H9 (cell line): ENCODE results near the gene ZNF800. TPM values are rescaled to one million over a fixed set of nuclear protein-coding genes. Genes with fewer than 3 reads are reported as not detected.

Experiments used
- DNase-seq: peaks from one replicate; pipeline ENCODE4 v3.0.0-alpha.2; 2017
- H2AFZ ChIP-seq: one replicate; pipeline ENCODE4 v1.6.1; 2013; ENCODE audit warnings: mild to moderate bottlenecking, low read length, control low read depth, moderate library complexity
- H2AK5ac ChIP-seq: 2 replicates; pipeline ENCODE4 v1.6.1; 2013; ENCODE audit warnings: low read length, control low read depth, mixed read lengths; ENCODE audit not compliant: insufficient read length
- H2BK120ac ChIP-seq: one replicate; pipeline ENCODE4 v1.6.1; 2013; ENCODE audit warnings: low read depth, mild to moderate bottlenecking, low read length, control low read depth, inconsistent platforms; ENCODE audit not compliant: poor library complexity, severe bottlenecking
- H2BK12ac ChIP-seq: 2 replicates; pipeline ENCODE4 v1.6.1; 2013; ENCODE audit warnings: low read length, control low read depth, mixed read lengths, low read depth; ENCODE audit not compliant: insufficient read length
- H2BK15ac ChIP-seq: 2 replicates; pipeline ENCODE4 v1.6.1; 2013; ENCODE audit warnings: low read depth, low read length, control low read depth
- H2BK20ac ChIP-seq: one replicate; pipeline ENCODE4 v1.6.1; 2013; ENCODE audit warnings: low read depth, mild to moderate bottlenecking, low read length, control low read depth, inconsistent platforms; ENCODE audit not compliant: poor library complexity, severe bottlenecking
- H2BK5ac ChIP-seq: 2 replicates; pipeline ENCODE4 v1.6.1; 2013; ENCODE audit warnings: low read length, control low read depth, mixed read lengths; ENCODE audit not compliant: insufficient read length
- H3K14ac ChIP-seq: 2 replicates; pipeline ENCODE4 v1.6.1; 2013; ENCODE audit warnings: low read length, control low read depth; ENCODE audit not compliant: insufficient read depth
- H3K18ac ChIP-seq: 2 replicates; pipeline ENCODE4 v1.6.1; 2013; ENCODE audit warnings: low read depth, mild to moderate bottlenecking, mixed read lengths, low read length, control low read depth; ENCODE audit not compliant: insufficient read length
- H3K23ac ChIP-seq: 2 replicates; pipeline ENCODE4 v1.6.1; 2013; ENCODE audit warnings: low read length, control low read depth, mixed read lengths, low read depth; ENCODE audit not compliant: insufficient read length
- H3K23me2 ChIP-seq: 2 replicates; pipeline ENCODE4 v1.6.1; 2013; ENCODE audit warnings: low read depth, mild to moderate bottlenecking, mixed read lengths, low read length, control low read depth; ENCODE audit not compliant: insufficient read length, poor library complexity, severe bottlenecking
- H3K27ac ChIP-seq: 2 replicates; pipeline ENCODE4 v1.5.1; 2013; ENCODE audit warnings: low read length, control low read depth, mixed read lengths, low read depth; ENCODE audit not compliant: insufficient read length
- H3K27me3 ChIP-seq: 2 replicates; pipeline ENCODE4 v1.6.1; 2013; ENCODE audit warnings: low read length, control low read depth, inconsistent platforms; ENCODE audit not compliant: insufficient read depth
- H3K4ac ChIP-seq: 2 replicates; pipeline ENCODE4 v1.6.1; 2013; ENCODE audit warnings: low read depth, mild to moderate bottlenecking, control low read depth, inconsistent platforms, low read length, moderate library complexity
- H3K4me1 ChIP-seq: 2 replicates; pipeline ENCODE4 v1.6.1; 2013; ENCODE audit warnings: low read length, control low read depth, inconsistent platforms; ENCODE audit not compliant: insufficient read depth
- H3K4me2 ChIP-seq: 2 replicates; pipeline ENCODE4 v1.6.1; 2013; ENCODE audit warnings: low read length, control low read depth, mixed read lengths; ENCODE audit not compliant: insufficient read length, insufficient read depth
- H3K56ac ChIP-seq: 2 replicates; pipeline ENCODE4 v1.6.1; 2013; ENCODE audit warnings: low read depth, mild to moderate bottlenecking, mixed read lengths, low read length, control low read depth; ENCODE audit not compliant: insufficient read length
- H3K79me1 ChIP-seq: 2 replicates; pipeline ENCODE4 v1.6.1; 2013; ENCODE audit warnings: low read depth, mild to moderate bottlenecking, moderate library complexity, low read length, control low read depth, inconsistent platforms; ENCODE audit not compliant: insufficient read depth, poor library complexity, severe bottlenecking
- H3K79me2 ChIP-seq: 2 replicates; pipeline ENCODE4 v1.6.1; 2013; ENCODE audit warnings: low read length, control low read depth, inconsistent platforms; ENCODE audit not compliant: insufficient read depth
- H3K9ac ChIP-seq: 2 replicates; pipeline ENCODE4 v1.6.1; 2013; ENCODE audit warnings: low read length, control low read depth, mixed read lengths; ENCODE audit not compliant: insufficient read length; ENCODE audit errors: extremely low read depth
- H3K9me3 ChIP-seq: one replicate; pipeline ENCODE4 v1.6.1; 2013; ENCODE audit warnings: low read depth, low read length, inconsistent platforms; ENCODE audit not compliant: control insufficient read depth
- H3T11ph ChIP-seq: one replicate; pipeline ENCODE4 v1.6.1; 2013; ENCODE audit warnings: mild to moderate bottlenecking, low read length, control low read depth, inconsistent platforms
- H4K20me1 ChIP-seq: one replicate; pipeline ENCODE4 v1.6.1; 2013; ENCODE audit not compliant: control insufficient read depth, insufficient read length, insufficient read depth
- H4K5ac ChIP-seq: 2 replicates; pipeline ENCODE4 v1.6.1; 2013; ENCODE audit warnings: low read depth, mild to moderate bottlenecking, mixed read lengths, low read length, control low read depth; ENCODE audit not compliant: insufficient read length
- H4K8ac ChIP-seq: replicated peaks from 2 replicates; pipeline ENCODE4 v1.6.1; 2013; ENCODE audit warnings: low read length, control low read depth, mixed read lengths, low read depth; ENCODE audit not compliant: insufficient read length
- H4K91ac ChIP-seq: 2 replicates; pipeline ENCODE4 v1.6.1; 2013; ENCODE audit warnings: low read depth, mild to moderate bottlenecking, moderate library complexity, mixed read lengths, low read length, control low read depth; ENCODE audit not compliant: insufficient read length
- H3K27ac Mint-ChIP-seq, 3 experiments: 2 replicates in 2 of 3; 3 replicates in 1 of 3; pipeline ENCODE4 v1.8.0; 2020 to 2021; ENCODE audit warnings: mixed read lengths in 3 of 3, mild to moderate bottlenecking in 1 of 3, moderate library complexity in 1 of 3
- H3K27me3 Mint-ChIP-seq: 2 replicates; pipeline ENCODE4 v1.8.0; 2021; ENCODE audit warnings: low read depth, mild to moderate bottlenecking, moderate library complexity, mixed read lengths
- H3K36me3 Mint-ChIP-seq, 3 experiments: 2 replicates in 2 of 3; 3 replicates in 1 of 3; pipeline ENCODE4 v1.8.0; 2020 to 2021; ENCODE audit warnings: low read depth in 3 of 3, mixed read lengths in 3 of 3; ENCODE audit not compliant: insufficient read depth in 1 of 3
- H3K4me1 Mint-ChIP-seq, 2 experiments: 2 replicates each; pipeline ENCODE4 v1.8.0; 2020; ENCODE audit warnings: mixed read lengths in 2 of 2
- H3K4me3 Mint-ChIP-seq, 2 experiments: 2 replicates in 1 of 2; 3 replicates in 1 of 2; pipeline ENCODE4 v1.8.0; 2020 to 2021; ENCODE audit warnings: mild to moderate bottlenecking in 2 of 2, mixed read lengths in 2 of 2, moderate library complexity in 1 of 2
- H3K9me3 Mint-ChIP-seq, 2 experiments: 2 replicates in 1 of 2; 3 replicates in 1 of 2; pipeline ENCODE4 v1.8.0; 2020; ENCODE audit warnings: mild to moderate bottlenecking in 2 of 2, mixed read lengths in 2 of 2, moderate library complexity in 1 of 2
- CTCF ChIP-seq: fragments of 200-600 bp; sonication (generic); conservative IDR thresholded peaks from 3 replicates; pipeline ENCODE4 v1.8.0; 2021; ENCODE audit warnings: antibody characterized with exemption, mild to moderate bottlenecking
- WGBS: extraction: QIAGEN DNeasy Blood & Tissue Kit; methylation state at CpG from one replicate; pipeline ENCODE4 v1.1.7; 2013; ENCODE audit warnings: missing lambda C conversion rate, low lambda C conversion rate, mixed read lengths; ENCODE audit not compliant: insufficient read length; ENCODE audit errors: extremely low coverage; 5-methylcytosine and 5-hydroxymethylcytosine counted together
- total RNA-seq: library from RNA; stranded (reverse); gene quantifications from 2 replicates; pipeline ENCODE4 v1.2.1, GENCODE V29; 2021

The ZNF800 gene
- total RNA-seq, 1 experiment from 2014 or later: 11.0 TPM

- no CpG with 5 or more reads among the region's 2 CpGs for WGBS
- no peaks in the 10 kb centered on the region for H3K79me1 ChIP-seq
These were observed 47.7 kb upstream of the ZNF800 start for GRCh38 chr7:127440206-127440605.

More at GRCh38 chr7:127440206-127440605, 47.7 kb upstream of the ZNF800 start:
- Histone ChIP-seq H3K4me1 (0 out of 2 replicates have a peak, but pooled peaks cover 2% of the 10 kb centered on the region), H4K91ac (no peak overlapping the region), H2BK120ac (no peak overlapping the region), H3K4ac (no peak overlapping the region), H3K9me3 (no peaks in the 10 kb centered on the region), H3K14ac (no peak overlapping the region), H2BK15ac (no peak overlapping the region), H3K23ac (no peak overlapping the region), H3K79me2 (no peaks in the 10 kb centered on the region), H2AFZ (no peak overlapping the region), H4K5ac (no peak overlapping the region), H2BK20ac (no peak overlapping the region), H3K9ac (no peak overlapping the region), H3K56ac (no peak overlapping the region), H3K27ac (no peak overlapping the region), H4K8ac (no peak overlapping the region), H4K20me1 (no peaks in the 10 kb centered on the region), H3T11ph (no peak overlapping the region), H2BK5ac (no peak overlapping the region), H3K23me2 (no peaks in the 10 kb centered on the region), H3K27me3 (no peaks in the 10 kb centered on the region), H2AK5ac (no peak overlapping the region), H3K18ac (no peak overlapping the region), H3K4me2 (no peak overlapping the region), H2BK12ac (no peak overlapping the region)
- Mint-ChIP-seq H3K4me1 (peaks cover 6 to 9% of the 10 kb centered on the region in 2 experiments; a peak in 3 of 4 replicates), H3K4me3 (no peak overlapping the region), H3K27me3 (peaks cover 19% of the 10 kb centered on the region), H3K9me3 (no peaks in the 10 kb centered on the region), H3K27ac (no peak overlapping the region), H3K36me3 (no peaks in the 10 kb centered on the region)
- no peak for DNase-seq
- no peak for TF ChIP-seq CTCF
